GM12801 (cell line): ENCODE results near the gene TMEM51.

ENCODE experiments used
- CTCF ChIP-seq: IDR thresholded peaks from one replicate; pipeline ENCODE4 v1.5.1; 2011; ENCODE audit warnings: control low read depth; ENCODE audit not compliant: insufficient read length; ENCODE audit errors: extremely low read depth

TMEM51 gene

DNA sequence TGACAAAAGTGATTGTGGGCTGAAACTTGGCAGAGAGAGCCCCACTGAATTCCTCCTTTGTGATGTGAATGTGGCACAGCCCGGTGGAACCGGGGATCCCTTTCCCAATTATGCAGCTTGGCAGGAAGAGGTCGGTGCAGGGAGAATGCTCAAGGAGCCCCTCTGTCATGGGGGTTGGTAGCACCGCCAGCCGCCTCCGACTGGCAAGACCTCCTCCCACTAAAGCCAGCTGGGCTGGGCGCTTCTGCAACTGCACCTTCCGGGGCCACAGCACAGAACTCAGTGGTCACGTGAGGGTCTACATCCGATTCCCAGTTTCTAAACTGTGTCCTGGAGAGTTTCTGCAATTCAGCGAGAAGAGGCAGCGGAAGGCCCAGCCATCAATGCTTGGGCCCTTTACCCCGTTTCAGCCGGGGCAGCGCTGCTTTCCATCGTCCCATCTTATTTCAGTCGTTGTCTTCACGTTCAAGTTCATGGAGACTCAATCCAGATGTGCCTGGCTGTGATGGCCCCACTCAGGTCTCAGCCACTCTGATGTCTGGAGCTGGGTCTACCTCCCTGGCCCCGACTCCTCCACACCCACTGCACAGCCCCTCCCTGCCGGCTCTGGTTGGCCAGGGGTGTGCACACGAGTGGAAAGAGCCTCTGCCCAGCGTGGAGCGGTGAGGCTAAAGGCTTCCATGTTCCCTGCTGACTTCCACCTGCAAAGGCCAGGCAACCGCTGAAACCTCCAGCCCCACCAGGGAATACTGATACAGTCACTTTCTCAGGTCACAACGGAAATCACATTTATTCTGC is 53.7 kb downstream of the TMEM51 start:
- no peak for TF ChIP-seq CTCF

GRCh38 chr1:15207829-15208429 is 54.4 kb downstream of the TMEM51 start:
- no peak for TF ChIP-seq CTCF

- TF ChIP-seq CTCF, result no peak
Observed at GRCh38 chr1:15210651-15211375, 57.3 kb downstream of the TMEM51 start.

- no peak for TF ChIP-seq CTCF
Observed at GRCh38 chr1:15211424-15211823, 57.9 kb downstream of the TMEM51 start.

GRCh38 chr1:15212216-15212953 is 58.8 kb downstream of the TMEM51 start:
- TF ChIP-seq CTCF, result no peak

DNA sequence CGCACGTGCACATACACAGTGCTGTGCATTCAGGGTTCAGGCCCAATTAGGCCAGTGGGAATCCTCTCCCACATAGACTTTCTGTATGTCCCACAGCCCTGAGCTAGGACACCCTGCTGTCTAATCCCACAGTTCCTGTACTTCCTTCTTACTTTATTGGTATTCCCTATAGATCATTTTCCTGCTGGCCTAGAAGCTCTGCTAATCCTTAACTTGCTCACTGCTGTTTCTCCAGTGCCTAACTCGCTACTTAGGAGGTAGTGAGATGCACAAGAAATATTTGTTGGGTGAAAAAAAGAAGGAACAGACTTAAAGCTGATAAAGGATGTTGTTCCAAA is 59.4 kb downstream of the TMEM51 start:
- TF ChIP-seq CTCF, result no peak

GRCh38 chr1:15213341-15213821 is 59.8 kb downstream of the TMEM51 start:
- no peak for TF ChIP-seq CTCF
